HG03039 (cell line): ENCODE measurements around the gene SETD6.
"Not testable (repeated sequence)": the region's sequence is repeated elsewhere in the genome, so short reads cannot be mapped to it uniquely, and the experiment has no call there.

Source experiments
- ATAC-seq: cut with Tn5 transposase; IDR thresholded peaks from one replicate; pipeline ENCODE4 v1.9.1; 2021; ENCODE audit warnings: mild to moderate bottlenecking, moderate library complexity; ENCODE audit not compliant: unreplicated experiment

SETD6 gene

GRCh38 chr16:58537124-58537906 lies 22.0 kb downstream of the SETD6 start:
- ATAC-seq, result no peak

- ATAC-seq, result no peak
These were observed 26.4 kb downstream of the SETD6 start for GRCh38 chr16:58541711-58542110.

GRCh38 chr16:58542291-58542690 lies 27.0 kb downstream of the SETD6 start:
- no peak for ATAC-seq

- no peak for ATAC-seq
These were observed 28.4 kb downstream of the SETD6 start for GRCh38 chr16:58543685-58544084.

GRCh38 chr16:58548378-58548777 lies 33.1 kb downstream of the SETD6 start:
- no peak for ATAC-seq

DNA sequence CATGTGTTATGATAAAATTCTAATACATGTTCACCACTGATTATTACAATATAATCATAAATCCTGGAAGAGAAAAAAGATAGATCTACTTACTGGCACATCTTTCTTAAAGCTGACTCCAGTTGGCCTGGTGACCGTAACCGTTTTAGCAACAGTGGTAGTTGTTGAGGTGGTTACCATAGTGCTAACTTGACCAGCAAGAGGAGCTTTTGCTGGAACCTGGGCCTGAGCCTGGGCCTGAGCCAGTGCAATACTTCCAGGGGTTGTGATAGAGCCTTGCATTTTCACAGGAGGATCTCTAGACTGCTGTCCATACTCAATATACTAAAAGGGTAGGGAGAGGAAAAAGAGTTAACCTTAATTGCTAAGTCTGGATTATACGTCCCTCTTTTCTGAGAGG lies 36.2 kb downstream of the SETD6 start:
- no peak for ATAC-seq

DNA sequence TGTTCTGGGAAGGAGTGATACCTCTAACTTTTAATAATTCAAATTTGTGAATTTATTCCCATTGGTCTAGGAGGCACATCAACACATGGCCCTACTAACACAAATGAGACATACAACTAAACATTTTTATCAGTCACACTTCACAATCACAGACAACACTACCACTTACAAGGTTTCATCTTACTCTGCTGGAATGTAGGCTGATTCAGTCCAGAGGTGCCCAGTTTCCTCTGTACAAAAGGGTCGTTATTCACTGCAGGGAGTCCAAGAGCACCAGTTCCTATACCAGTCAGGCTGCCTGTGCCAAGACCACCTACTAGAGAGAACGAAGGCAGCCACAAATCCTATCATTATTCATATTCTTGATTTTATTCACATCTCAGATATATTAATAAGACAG lies 41.4 kb downstream of the SETD6 start:
- no peak for ATAC-seq

GRCh38 chr16:58563235-58563634 lies 47.9 kb downstream of the SETD6 start:
- no peak for ATAC-seq

- no peak for ATAC-seq
These were observed 48.5 kb downstream of the SETD6 start for GRCh38 chr16:58563775-58564174.

- not testable (repeated sequence) for ATAC-seq
These were observed 50.4 kb downstream of the SETD6 start for GRCh38 chr16:58565697-58566096.
